GM12892 (cell line): ENCODE measurements around the gene KCNE1.

Experiments
- POLR2A ChIP-seq: IDR thresholded peaks from 2 replicates; pipeline ENCODE4 v1.6.1; 2011; ENCODE audit warnings: low read depth, low read length, control low read depth
- TAF1 ChIP-seq: IDR thresholded peaks from 2 replicates; pipeline ENCODE4 v1.6.1; 2011; ENCODE audit warnings: low read depth, mild to moderate bottlenecking, control low read depth, low read length, borderline replicate concordance

- no peak for TF ChIP-seq POLR2A
- no peak for TF ChIP-seq TAF1
These were observed 6.3 kb upstream of the KCNE1 start for GRCh38 chr21:34518301-34518700.
